ENCODE results near the gene BMPR1B.
"Not testable (repeated sequence)": the region's sequence is repeated elsewhere in the genome, so short reads cannot be mapped to it uniquely, and the experiment has no call there.

The BMPR1B gene

GRCh38 chr4:95093936-95094929, 336.5 kb downstream of the BMPR1B start:
- no peak for DNase-seq

- no peak for DNase-seq
Observed at GRCh38 chr4:95095348-95095974, 337.7 kb downstream of the BMPR1B start.

GRCh38 chr4:95102162-95102790, 344.5 kb downstream of the BMPR1B start:
- DNase-seq: no peak

- DNase-seq: no peak
Observed at GRCh38 chr4:95105112-95105511, 347.4 kb downstream of the BMPR1B start.

- no peak for DNase-seq
Observed at GRCh38 chr4:95105983-95106382, 348.2 kb downstream of the BMPR1B start.

GRCh38 chr4:95106408-95106928, 348.7 kb downstream of the BMPR1B start:
- DNase-seq: no peak

- DNase-seq: no peak
Observed at GRCh38 chr4:95107004-95107403, 349.2 kb downstream of the BMPR1B start.

GRCh38 chr4:95107635-95108034, 349.9 kb downstream of the BMPR1B start:
- DNase-seq: no peak

- no peak for DNase-seq
Observed at GRCh38 chr4:95108883-95109421, 351.2 kb downstream of the BMPR1B start.

GRCh38 chr4:95114521-95114920, 356.8 kb downstream of the BMPR1B start:
- no peak for DNase-seq

- DNase-seq: no peak
Observed at GRCh38 chr4:95118497-95118896, 360.7 kb downstream of the BMPR1B start.

GRCh38 chr4:95120456-95120855, 362.7 kb downstream of the BMPR1B start:
- no peak for DNase-seq

GRCh38 chr4:95122001-95122400, 364.2 kb downstream of the BMPR1B start:
- DNase-seq: no peak

GRCh38 chr4:95124906-95125504, 367.2 kb downstream of the BMPR1B start:
- DNase-seq: no peak

GRCh38 chr4:95129031-95129430, 371.3 kb downstream of the BMPR1B start:
- no peak for DNase-seq

GRCh38 chr4:95129821-95130311, 372.1 kb downstream of the BMPR1B start:
- DNase-seq: no peak

- not testable (repeated sequence) for DNase-seq
Observed at GRCh38 chr4:95134016-95134415, 376.3 kb downstream of the BMPR1B start.

GRCh38 chr4:95139424-95139823, 381.7 kb downstream of the BMPR1B start:
- DNase-seq: not testable (repeated sequence)

- no peak for DNase-seq
Observed at GRCh38 chr4:95141361-95141760, 383.6 kb downstream of the BMPR1B start.

GRCh38 chr4:95142932-95143331, 385.2 kb downstream of the BMPR1B start:
- no peak for DNase-seq

- no peak for DNase-seq
Observed at GRCh38 chr4:95151255-95151654, 393.5 kb downstream of the BMPR1B start.

- DNase-seq: no peak
Observed at GRCh38 chr4:95153182-95153581, 395.4 kb downstream of the BMPR1B start.

All from activated naive CD4-positive, alpha-beta T cell treated with Interleukin-2 at 50 U/mL for 16 hours (primary cell).